Mesendoderm (in vitro differentiated cells): ENCODE measurements around the gene PDGFB.

Experiments
- DNase-seq: peaks from one replicate; pipeline ENCODE4 v3.0.0; 2013
- H2AK5ac ChIP-seq: 2 replicates; pipeline ENCODE4 v1.6.1; 2013; ENCODE audit warnings: low read length, inconsistent platforms
- H2BK120ac ChIP-seq: 2 replicates; pipeline ENCODE4 v1.6.1; 2013; ENCODE audit warnings: low read depth, mild to moderate bottlenecking, low read length, moderate library complexity, mixed read lengths
- H2BK15ac ChIP-seq: replicated peaks from 2 replicates; pipeline ENCODE4 v1.6.1; 2013; ENCODE audit warnings: low read depth, mild to moderate bottlenecking, moderate library complexity
- H2BK5ac ChIP-seq: 2 replicates; pipeline ENCODE4 v1.6.1; 2013; ENCODE audit warnings: low read length, inconsistent platforms
- H3K18ac ChIP-seq: 2 replicates; pipeline ENCODE4 v1.6.1; 2013; ENCODE audit warnings: mild to moderate bottlenecking, low read length, mixed read lengths
- H3K23ac ChIP-seq: one replicate; pipeline ENCODE4 v1.6.1; 2013; ENCODE audit warnings: low read length
- H3K27ac ChIP-seq: 2 replicates; pipeline ENCODE4 v1.5.1; 2013; ENCODE audit warnings: low read depth, mild to moderate bottlenecking, inconsistent platforms, low read length, moderate library complexity
- H3K27me3 ChIP-seq: 2 replicates; pipeline ENCODE4 v1.6.1; 2013; ENCODE audit warnings: low read length, control low read depth, mild to moderate bottlenecking, inconsistent platforms; ENCODE audit not compliant: insufficient read depth, poor library complexity
- H3K36me3 ChIP-seq: 2 replicates; pipeline ENCODE4 v1.6.1; 2013; ENCODE audit warnings: low read length, inconsistent platforms; ENCODE audit not compliant: control insufficient read depth, insufficient read depth
- H3K4ac ChIP-seq: one replicate; pipeline ENCODE4 v1.6.1; 2013; ENCODE audit warnings: low read depth, mild to moderate bottlenecking, low read length, moderate library complexity
- H3K4me1 ChIP-seq: 2 replicates; pipeline ENCODE4 v1.6.1; 2013; ENCODE audit warnings: low read depth, low read length, inconsistent platforms; ENCODE audit not compliant: control insufficient read depth
- H3K4me2 ChIP-seq: 2 replicates; pipeline ENCODE4 v1.6.1; 2013; ENCODE audit warnings: low read length
- H3K4me3 ChIP-seq: 2 replicates; pipeline ENCODE4 v1.5.1; 2013; ENCODE audit warnings: mild to moderate bottlenecking, low read length
- H3K56ac ChIP-seq: one replicate; pipeline ENCODE4 v1.6.1; 2013; ENCODE audit warnings: low read length
- H3K79me1 ChIP-seq: 2 replicates; pipeline ENCODE4 v1.6.1; 2013; ENCODE audit warnings: low read length, inconsistent platforms
- H3K79me2 ChIP-seq: 2 replicates; pipeline ENCODE4 v1.6.1; 2013; ENCODE audit warnings: mild to moderate bottlenecking, low read length; ENCODE audit not compliant: control insufficient read depth, insufficient read depth
- H3K9ac ChIP-seq: 2 replicates; pipeline ENCODE4 v1.6.1; 2013; ENCODE audit warnings: low read length, inconsistent platforms
- H4K5ac ChIP-seq: one replicate; pipeline ENCODE4 v1.6.1; 2013; ENCODE audit warnings: low read length
- H4K8ac ChIP-seq: one replicate; pipeline ENCODE4 v1.6.1; 2013; ENCODE audit warnings: low read depth, mild to moderate bottlenecking, control low read depth, low read length, moderate library complexity
- WGBS: extraction: QIAGEN DNeasy Blood & Tissue Kit; methylation state at CpG from one replicate; pipeline ENCODE4 v1.1.7; 2013; ENCODE audit warnings: low lambda C conversion rate, missing lambda C conversion rate; ENCODE audit not compliant: insufficient coverage; ENCODE audit errors: extremely low coverage; 5-methylcytosine and 5-hydroxymethylcytosine counted together

PDGFB gene

GRCh38 chr22:39275814-39276439 lies 31.1 kb upstream of the PDGFB start:
- H3K4me1 ChIP-seq = no peaks in the 10 kb centered on the region
- H3K27me3 ChIP-seq = no peaks in the 10 kb centered on the region
- H3K79me1 ChIP-seq = no peaks in the 10 kb centered on the region
- no peak overlapping the region for H3K4me3 ChIP-seq
- H2BK120ac ChIP-seq = no peak overlapping the region
- H3K18ac ChIP-seq = no peak overlapping the region
- no peaks in the 10 kb centered on the region for H3K79me2 ChIP-seq
- H4K8ac ChIP-seq = no peak overlapping the region
- no peak overlapping the region for H3K56ac ChIP-seq
- H3K23ac ChIP-seq = no peak overlapping the region
- H3K4me2 ChIP-seq = no peak overlapping the region
- no peak overlapping the region for H3K4ac ChIP-seq
- no peak overlapping the region for H3K27ac ChIP-seq
- DNase-seq = no peak
- H4K5ac ChIP-seq = no peak overlapping the region
- H2AK5ac ChIP-seq = no peak overlapping the region
- no peak overlapping the region for H2BK15ac ChIP-seq
- H3K36me3 ChIP-seq = no peaks in the 10 kb centered on the region
- H3K9ac ChIP-seq = no peak overlapping the region
- WGBS = no CpG with 5 or more reads among the region's 9 CpGs
- no peak overlapping the region for H2BK5ac ChIP-seq

DNA sequence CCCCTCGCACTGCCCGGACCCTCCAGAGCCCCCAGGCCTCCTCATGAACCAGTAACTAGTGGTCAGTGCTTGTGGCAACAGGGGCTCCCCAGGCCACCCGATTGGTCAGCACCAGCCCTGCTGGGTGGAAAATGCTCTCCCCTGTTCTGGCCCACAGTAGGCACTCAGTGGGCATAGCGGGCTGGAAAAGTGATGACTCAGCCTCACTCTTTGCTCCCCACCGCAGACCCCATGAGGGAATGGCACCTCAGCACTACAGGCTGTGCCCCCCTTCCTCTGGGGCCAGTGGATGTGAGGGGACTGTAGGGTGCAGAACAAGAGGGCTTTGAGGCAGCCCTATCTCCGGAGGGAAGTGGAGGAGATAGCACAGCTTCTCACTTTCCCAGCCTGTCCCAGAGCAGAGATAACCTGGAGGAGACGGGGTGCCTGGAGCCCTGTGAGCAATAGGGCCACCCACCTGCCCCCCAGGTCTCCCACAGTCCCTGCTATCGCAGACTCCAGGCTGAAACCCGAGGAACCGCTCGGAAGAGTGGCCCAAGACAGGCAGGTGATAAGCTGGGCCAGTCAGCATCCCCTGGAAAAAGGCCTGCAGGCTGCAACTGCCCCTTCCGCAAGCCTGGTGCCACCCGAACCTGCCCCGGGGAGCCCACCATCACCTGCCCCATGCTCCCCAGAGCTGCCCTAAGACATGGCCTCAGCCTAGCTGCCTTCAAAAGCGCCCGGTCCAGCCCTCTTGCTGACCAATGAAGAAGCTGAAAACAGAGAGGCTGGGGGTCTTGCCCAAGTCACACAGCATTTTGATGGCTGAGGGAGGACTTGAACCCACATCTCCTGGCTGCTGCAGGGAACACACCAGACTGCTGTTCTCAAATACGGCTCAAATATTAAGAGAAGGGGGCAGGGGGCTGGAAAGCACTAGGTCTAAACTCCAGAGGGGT lies 29.4 kb upstream of the PDGFB start:
- no peak overlapping the region for H3K4me2 ChIP-seq
- H3K9ac ChIP-seq = no peak overlapping the region
- H2AK5ac ChIP-seq = no peak overlapping the region
- no peak overlapping the region for H2BK15ac ChIP-seq
- no peak overlapping the region for H4K5ac ChIP-seq
- H2BK120ac ChIP-seq = no peak overlapping the region
- H3K79me1 ChIP-seq = no peaks in the 10 kb centered on the region
- no peak for DNase-seq
- no peak overlapping the region for H3K23ac ChIP-seq
- no peaks in the 10 kb centered on the region for H3K36me3 ChIP-seq
- no peak overlapping the region for H3K27ac ChIP-seq
- WGBS = no CpG with 5 or more reads among the region's 17 CpGs
- H3K4ac ChIP-seq = no peak overlapping the region
- H3K4me3 ChIP-seq = no peak overlapping the region
- H3K18ac ChIP-seq = no peak overlapping the region
- no peaks in the 10 kb centered on the region for H3K4me1 ChIP-seq
- no peaks in the 10 kb centered on the region for H3K79me2 ChIP-seq
- H3K56ac ChIP-seq = no peak overlapping the region
- H4K8ac ChIP-seq = no peak overlapping the region
- no peaks in the 10 kb centered on the region for H3K27me3 ChIP-seq
- no peak overlapping the region for H2BK5ac ChIP-seq

GRCh38 chr22:39270792-39271191 lies 26.0 kb upstream of the PDGFB start:
- H3K4me1 ChIP-seq = no peaks in the 10 kb centered on the region
- no peak overlapping the region for H3K27ac ChIP-seq
- H3K27me3 ChIP-seq = no peaks in the 10 kb centered on the region
- no peak overlapping the region for H4K5ac ChIP-seq
- no peak for DNase-seq
- H3K36me3 ChIP-seq = no peaks in the 10 kb centered on the region
- H2BK120ac ChIP-seq = no peak overlapping the region
- no peak overlapping the region for H4K8ac ChIP-seq
- no peak overlapping the region for H3K18ac ChIP-seq
- no peak overlapping the region for H2BK5ac ChIP-seq
- no peak overlapping the region for H2AK5ac ChIP-seq
- H3K4me3 ChIP-seq = no peak overlapping the region
- no CpG with 5 or more reads among the region's 9 CpGs for WGBS
- no peak overlapping the region for H3K56ac ChIP-seq
- H3K4me2 ChIP-seq = no peak overlapping the region
- H3K9ac ChIP-seq = no peak overlapping the region
- no peaks in the 10 kb centered on the region for H3K79me1 ChIP-seq
- no peaks in the 10 kb centered on the region for H3K79me2 ChIP-seq
- no peak overlapping the region for H3K23ac ChIP-seq
- H3K4ac ChIP-seq = no peak overlapping the region
- no peak overlapping the region for H2BK15ac ChIP-seq

- H3K18ac ChIP-seq = no peak overlapping the region
- no CpG with 5 or more reads among the region's 5 CpGs for WGBS
Observed at GRCh38 chr22:39270280-39270679, 25.5 kb upstream of the PDGFB start.

DNA sequence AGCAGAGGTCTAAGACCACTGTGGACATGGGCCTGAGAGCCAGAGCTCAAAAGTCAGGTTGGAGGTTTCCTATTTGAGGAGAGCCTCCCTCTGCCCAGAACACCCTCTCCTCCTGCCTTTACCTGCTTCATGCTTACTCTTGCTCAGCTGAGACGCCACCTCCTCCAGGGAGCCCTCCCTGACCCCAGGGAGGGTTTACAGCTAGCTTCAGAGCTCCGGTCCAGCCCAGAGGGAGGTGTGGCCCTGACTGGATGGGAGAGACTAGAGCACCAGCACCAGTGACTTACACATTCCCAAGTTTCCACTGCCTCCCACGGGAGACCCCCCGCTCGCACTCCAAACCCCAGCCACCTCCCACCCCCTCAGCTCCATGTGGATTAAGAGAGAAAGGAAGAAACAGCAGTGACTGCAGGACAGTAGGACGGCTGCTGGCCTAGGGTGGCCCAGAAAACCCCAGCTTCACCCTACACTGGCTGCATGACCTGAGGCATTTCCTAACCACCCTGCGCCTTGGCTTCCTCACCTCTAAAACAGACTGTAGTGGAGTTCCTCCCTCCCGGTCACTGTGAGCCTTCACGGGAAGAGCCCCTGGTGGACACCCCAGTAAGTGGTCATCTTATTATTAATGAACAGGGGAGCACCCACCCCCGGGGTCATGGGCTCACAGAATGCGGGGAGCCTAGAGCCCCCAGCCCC lies 24.5 kb upstream of the PDGFB start:
- Histone ChIP-seq H3K23ac (no peak overlapping the region), H2BK15ac (no peak overlapping the region), H4K8ac (no peak overlapping the region), H3K56ac (no peak overlapping the region), H3K27me3 (no peaks in the 10 kb centered on the region), H3K4me3 (no peak overlapping the region), H3K79me1 (no peaks in the 10 kb centered on the region), H3K36me3 (no peaks in the 10 kb centered on the region), H3K27ac (no peak overlapping the region), H3K79me2 (no peaks in the 10 kb centered on the region), H2BK5ac (no peak overlapping the region), H3K4me1 (no peaks in the 10 kb centered on the region), H2BK120ac (no peak overlapping the region), H3K18ac (no peak overlapping the region), H3K4me2 (no peak overlapping the region), H2AK5ac (no peak overlapping the region), H3K9ac (no peak overlapping the region), H3K4ac (no peak overlapping the region), H4K5ac (no peak overlapping the region)
- DNase-seq = no peak
- WGBS = no CpG with 5 or more reads among the region's 11 CpGs

More at GRCh38 chr22:39270280-39270679, 25.5 kb upstream of the PDGFB start:
- H3K79me1 ChIP-seq = no peaks in the 10 kb centered on the region
- H4K8ac ChIP-seq = no peak overlapping the region
- no peaks in the 10 kb centered on the region for H3K36me3 ChIP-seq
- H4K5ac ChIP-seq = no peak overlapping the region
- H2BK120ac ChIP-seq = no peak overlapping the region
- H3K23ac ChIP-seq = no peak overlapping the region
- H3K79me2 ChIP-seq = no peaks in the 10 kb centered on the region
- no peaks in the 10 kb centered on the region for H3K27me3 ChIP-seq
- no peak overlapping the region for H3K4ac ChIP-seq
- H2BK15ac ChIP-seq = no peak overlapping the region
- H3K4me3 ChIP-seq = no peak overlapping the region
- DNase-seq = no peak
- H3K27ac ChIP-seq = no peak overlapping the region
- H3K4me2 ChIP-seq = no peak overlapping the region
- H3K4me1 ChIP-seq = no peaks in the 10 kb centered on the region
- no peak overlapping the region for H3K56ac ChIP-seq
- H2BK5ac ChIP-seq = no peak overlapping the region
- no peak overlapping the region for H2AK5ac ChIP-seq
- no peak overlapping the region for H3K9ac ChIP-seq
